ENCODE data around the gene TMOD2.

- TF ChIP-seq CTCF (IDR thresholded peaks at IDR 0.05; ENCODE audit: low read depth, low read length) (no peak), POLR2A (IDR thresholded peaks at IDR 0.05; ENCODE audit: extremely low read depth, insufficient read length) (no peak), MAX (IDR thresholded peaks at IDR 0.05; ENCODE audit: low read depth, low read length) (no peak), MYC (IDR thresholded peaks at IDR 0.05; ENCODE audit: low read depth, low read length) (no peak)
Measured at GRCh38 chr15:51714162-51714561, 37.2 kb upstream of the TMOD2 start.
